ENCODE measurements around the gene MFSD6L.
A peak's percentile ranks its signal among the peaks of the same experiment; 100 is the strongest.
"Not testable (repeated sequence)": the region's sequence is repeated elsewhere in the genome, so short reads cannot be mapped to it uniquely, and the experiment has no call there.

The MFSD6L gene

DNA sequence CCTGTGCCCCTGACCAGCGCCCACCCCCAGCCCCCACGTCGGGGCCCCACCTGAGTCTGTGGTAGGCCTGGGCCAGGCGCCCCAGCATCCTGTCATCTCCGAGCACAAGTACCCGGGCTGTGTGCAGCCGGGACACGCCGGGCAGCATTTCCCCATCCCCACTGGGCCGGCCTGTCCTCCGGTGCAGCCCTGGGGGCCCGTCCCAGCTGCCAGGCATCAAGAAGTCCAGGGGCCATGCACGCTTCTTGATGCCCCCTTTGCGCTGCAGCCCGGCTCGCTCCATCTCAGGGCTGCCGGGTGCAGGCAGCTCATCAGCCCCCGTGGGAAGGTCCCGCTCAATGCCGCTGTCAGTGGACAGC, 29.3 kb upstream of the MFSD6L start:
- no peak for DNase-seq (ENCODE audit: low read depth, low spot score)
- no peak overlapping the region for H3K4me3 ChIP-seq (ENCODE audit: low read length)

GRCh38 chr17:8826808-8827435, 27.8 kb upstream of the MFSD6L start:
- no peak for DNase-seq (ENCODE audit: low read depth, low spot score)
- H3K4me3 ChIP-seq (ENCODE audit: low read length), result no peak overlapping the region

GRCh38 chr17:8825802-8826201, 26.6 kb upstream of the MFSD6L start:
- H3K4me3 ChIP-seq (ENCODE audit: low read length), result no peak overlapping the region
- DNase-seq (ENCODE audit: low read depth, low spot score), result peak; percentile 77

- no peak overlapping the region for H3K4me3 ChIP-seq (ENCODE audit: low read length)
- no peak for DNase-seq (ENCODE audit: low read depth, low spot score)
Observed at GRCh38 chr17:8823279-8823678, 24.1 kb upstream of the MFSD6L start.

DNA sequence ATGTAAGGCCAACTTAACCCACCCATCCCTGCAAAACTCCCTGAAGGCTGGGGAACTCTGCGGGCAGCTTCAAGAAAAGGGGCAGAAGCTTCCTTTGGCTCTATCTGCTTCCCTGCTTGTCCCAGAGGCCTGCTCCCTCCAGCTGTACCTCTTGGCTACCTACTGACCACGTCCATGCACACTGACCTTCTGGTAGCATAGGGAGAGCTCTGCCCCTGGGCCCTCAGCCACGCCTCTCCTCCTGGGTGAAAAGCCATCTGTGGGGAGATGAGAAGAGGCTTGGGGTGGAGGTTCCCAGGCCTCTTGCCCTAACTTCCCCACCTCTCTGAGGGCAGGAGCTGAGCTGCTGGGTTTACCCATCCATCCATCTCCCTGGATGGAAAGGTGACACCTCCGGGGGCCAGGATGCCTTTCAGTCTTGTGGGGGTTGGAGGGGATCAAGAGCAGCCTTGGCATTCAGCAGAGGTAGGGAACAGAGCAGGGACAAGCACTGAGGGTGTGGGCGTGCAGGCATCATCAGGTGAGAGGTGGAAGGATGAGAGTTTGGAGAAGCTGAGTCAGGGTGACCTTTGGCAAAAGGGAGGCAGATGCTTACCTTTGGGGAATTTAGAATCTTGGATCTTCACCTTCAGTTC, 23.4 kb upstream of the MFSD6L start:
- H3K4me3 ChIP-seq (ENCODE audit: low read length), result no peak overlapping the region
- no peak for DNase-seq (ENCODE audit: low read depth, low spot score)

DNA sequence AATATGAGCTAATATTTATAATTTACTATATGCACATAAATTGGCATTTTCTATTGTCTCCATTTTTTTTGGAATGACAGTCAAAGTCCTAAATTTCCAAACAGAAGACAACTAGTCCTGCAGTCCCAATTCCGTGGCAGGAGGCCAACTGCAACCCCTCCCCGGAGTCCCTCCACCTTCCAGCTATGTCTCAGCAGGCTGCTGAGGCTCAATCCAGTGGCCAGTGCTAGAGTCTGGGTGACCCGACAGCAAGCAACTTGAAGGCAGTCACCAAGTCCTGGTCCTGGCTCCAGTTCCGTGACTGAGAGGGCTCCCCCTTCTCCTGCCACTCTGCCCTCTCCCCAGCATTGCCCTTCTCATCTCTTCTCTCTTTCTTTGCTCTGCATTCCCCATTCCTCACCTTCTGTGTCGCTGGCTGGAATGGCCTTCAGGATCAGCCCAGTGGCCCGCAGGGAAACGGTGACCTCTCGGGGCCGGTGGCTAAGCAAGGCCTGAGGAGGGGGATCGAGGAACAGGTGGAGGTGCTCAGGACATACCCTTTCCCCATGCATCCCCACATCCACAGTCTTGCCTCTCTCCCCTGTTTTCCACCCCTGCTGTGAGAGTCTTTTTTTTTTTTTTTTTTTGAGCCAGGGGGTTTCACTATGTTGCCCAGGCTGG, 22.4 kb upstream of the MFSD6L start:
- no peak overlapping the region for H3K4me3 ChIP-seq (ENCODE audit: low read length)
- DNase-seq (ENCODE audit: low read depth, low spot score), result no peak

DNA sequence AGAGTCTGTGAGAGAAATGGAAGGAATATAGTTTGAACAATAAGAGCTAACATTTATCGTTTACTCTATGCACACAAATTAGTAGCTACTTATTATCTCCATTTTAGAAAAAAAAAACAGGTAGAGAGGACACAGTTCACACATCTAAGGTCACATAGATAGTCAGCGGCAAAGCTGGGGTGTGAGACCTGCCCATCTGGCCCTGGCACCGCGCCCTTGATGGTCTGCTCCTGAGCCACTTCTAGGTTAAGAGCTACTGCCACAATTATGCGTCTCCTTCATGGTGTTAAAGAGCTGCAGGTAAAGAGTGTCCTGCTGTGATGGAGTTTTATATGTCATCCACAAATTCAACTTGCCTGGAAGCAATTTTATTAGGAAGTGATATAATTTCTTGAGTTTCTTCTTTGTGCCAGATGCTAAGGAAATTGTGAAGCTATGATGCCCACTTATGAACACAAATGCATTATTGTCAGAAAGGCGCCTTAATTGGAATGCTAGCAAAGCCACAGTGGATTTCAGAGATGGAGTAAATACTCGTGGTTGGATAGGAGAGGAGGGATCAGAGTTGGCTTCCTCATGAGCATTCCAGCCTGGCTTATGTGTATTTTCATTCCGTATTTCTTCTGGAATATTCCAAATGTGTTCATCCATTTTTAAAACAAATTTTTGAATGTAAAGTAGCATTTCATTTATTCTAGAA, 21.3 kb upstream of the MFSD6L start:
- DNase-seq (ENCODE audit: low read depth, low spot score), result no peak
- H3K4me3 ChIP-seq (ENCODE audit: low read length), result no peak overlapping the region

DNA sequence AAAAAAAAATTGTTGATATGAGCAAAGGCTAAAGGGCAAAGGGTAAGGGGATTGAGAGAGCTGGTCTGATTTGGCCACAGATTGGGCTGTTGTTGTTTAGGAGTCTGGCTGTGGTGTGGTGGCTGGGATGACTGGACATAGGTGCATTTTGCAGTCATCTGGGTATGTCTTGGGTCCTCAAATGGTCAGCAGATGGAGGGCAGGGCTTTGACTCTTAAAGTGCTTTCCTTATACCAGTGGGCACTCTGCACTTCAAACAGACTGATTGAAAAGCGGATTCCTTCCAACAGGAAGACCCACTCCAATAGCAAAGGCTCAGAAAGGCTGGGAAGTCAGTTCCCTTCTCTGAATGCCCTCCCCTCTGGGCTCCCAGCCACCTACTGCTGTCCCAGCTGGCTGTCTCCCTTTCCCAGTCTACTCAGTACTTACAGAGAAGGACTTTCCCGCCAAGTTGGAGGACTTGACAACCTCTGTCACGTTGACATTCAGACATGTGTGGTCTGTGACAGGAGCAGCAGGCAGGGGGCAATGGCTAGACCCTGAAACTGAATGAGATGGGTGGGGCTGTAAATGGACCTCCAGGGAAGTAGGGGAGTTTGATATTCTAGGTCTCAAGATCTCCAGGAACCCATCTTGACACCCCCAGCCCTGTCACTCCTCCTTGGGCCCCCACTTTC, 19.6 kb upstream of the MFSD6L start:
- no peak for DNase-seq (ENCODE audit: low read depth, low spot score)
- no peak overlapping the region for H3K4me3 ChIP-seq (ENCODE audit: low read length)

DNA sequence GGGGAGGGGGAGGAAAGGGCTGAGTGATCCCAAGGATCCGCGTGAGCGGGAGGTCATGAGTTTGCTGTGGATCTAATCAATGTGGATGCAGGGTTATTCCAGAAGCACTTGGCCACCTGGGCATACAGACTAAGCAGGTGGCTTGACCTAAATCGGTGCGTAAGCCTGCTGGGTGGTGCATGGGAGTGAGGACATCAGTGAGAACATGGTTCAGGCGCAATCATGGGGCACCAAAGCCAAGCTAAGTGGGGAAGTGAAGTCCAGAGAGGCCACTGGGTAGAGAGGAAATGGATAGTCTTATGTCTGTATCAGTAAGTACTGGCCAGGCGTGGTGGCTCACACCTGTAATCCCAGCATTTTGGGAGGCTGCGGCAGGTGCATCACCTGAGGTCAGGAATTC, 18.9 kb upstream of the MFSD6L start:
- H3K4me3 ChIP-seq (ENCODE audit: low read length), result no peak overlapping the region
- DNase-seq (ENCODE audit: low read depth, low spot score), result no peak

GRCh38 chr17:8806926-8807550, 7.9 kb upstream of the MFSD6L start:
- DNase-seq (ENCODE audit: low read depth, low spot score), result no peak

GRCh38 chr17:8806253-8806925, 7.2 kb upstream of the MFSD6L start:
- DNase-seq (ENCODE audit: low read depth, low spot score), result no peak
- no peak overlapping the region for H3K4me3 ChIP-seq (ENCODE audit: low read length)

More at GRCh38 chr17:8806926-8807550, 7.9 kb upstream of the MFSD6L start:
- H3K4me3 ChIP-seq (ENCODE audit: low read length), result no peak overlapping the region

DNA sequence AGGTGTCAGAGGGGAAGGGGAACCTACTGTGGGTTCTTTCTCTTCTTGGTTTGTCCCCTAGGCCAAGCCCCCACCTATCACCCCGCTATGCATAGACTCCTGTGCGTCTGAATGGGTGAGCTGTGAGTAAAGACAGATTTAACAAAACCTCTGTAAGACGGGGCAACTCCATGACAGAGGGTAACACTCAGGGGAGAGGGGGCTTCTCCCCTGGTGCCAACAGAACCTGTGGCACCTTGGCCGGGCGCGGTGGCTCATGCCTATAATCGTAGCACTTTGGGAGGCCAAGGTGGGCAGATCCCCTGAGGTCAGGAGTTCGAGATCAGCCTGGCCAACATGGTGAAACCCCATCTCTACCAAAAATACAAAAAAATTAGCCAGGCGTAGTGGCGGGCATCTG, 6.2 kb upstream of the MFSD6L start:
- not testable (repeated sequence) for DNase-seq (ENCODE audit: low read depth, low spot score)

DNA sequence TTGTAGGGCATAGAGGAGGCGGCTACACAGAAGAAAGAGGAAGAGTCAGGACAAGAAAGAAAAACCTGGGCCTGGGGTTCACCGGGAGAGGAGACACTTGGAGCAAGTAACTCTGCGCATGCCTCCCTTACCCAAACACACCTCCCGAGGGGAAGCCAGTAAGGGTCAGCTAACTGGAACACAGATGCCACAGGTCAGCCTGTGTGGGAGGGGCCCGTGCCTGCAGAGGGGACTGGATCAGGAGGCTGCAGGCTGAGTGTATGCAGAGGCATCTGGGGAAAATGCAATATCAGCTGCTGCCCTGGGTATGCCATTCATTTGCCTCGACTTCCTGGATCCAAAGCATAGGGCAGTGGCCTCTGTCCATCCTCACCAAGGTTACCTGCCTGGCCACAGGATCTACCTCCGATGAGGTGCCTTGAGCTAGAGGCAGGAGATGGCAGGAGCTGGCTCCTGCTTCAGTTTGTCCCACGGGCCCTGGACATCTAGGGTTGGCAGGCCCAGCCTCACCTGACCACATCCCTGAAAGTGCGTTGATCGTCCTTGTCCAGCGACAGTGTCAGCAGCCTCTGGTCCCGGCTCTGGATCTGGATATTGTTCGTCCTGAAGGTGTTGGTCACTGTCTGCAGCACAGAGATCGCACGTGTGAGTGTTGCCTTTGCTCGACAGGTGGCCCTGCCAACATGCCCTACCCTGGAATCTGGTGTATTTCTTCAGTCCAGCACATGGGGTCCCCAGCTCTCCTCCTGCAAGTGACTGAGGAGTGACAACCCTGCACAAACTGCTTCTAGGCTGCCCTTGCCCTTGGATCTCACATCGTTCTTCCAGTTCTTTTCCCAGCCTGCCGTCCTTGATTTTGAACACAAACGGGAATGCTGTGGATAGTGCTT, 4.6 kb upstream of the MFSD6L start:
- no peak overlapping the region for H3K4me3 ChIP-seq (ENCODE audit: low read length)
- DNase-seq (ENCODE audit: low read depth, low spot score), result peak; percentile 32

More for the DNA sequence above, 6.2 kb upstream of the MFSD6L start:
- not testable (repeated sequence) for H3K4me3 ChIP-seq (ENCODE audit: low read length)

GRCh38 chr17:8801135-8801840, 2.1 kb upstream of the MFSD6L start:
- no peak for DNase-seq (ENCODE audit: low read depth, low spot score)
- H3K4me3 ChIP-seq (ENCODE audit: low read length), result no peak overlapping the region

- no peak for DNase-seq (ENCODE audit: low read depth, low spot score)
- no peak overlapping the region for H3K4me3 ChIP-seq (ENCODE audit: low read length)
Observed at GRCh38 chr17:8800656-8801055, 1.5 kb upstream of the MFSD6L start.

DNA sequence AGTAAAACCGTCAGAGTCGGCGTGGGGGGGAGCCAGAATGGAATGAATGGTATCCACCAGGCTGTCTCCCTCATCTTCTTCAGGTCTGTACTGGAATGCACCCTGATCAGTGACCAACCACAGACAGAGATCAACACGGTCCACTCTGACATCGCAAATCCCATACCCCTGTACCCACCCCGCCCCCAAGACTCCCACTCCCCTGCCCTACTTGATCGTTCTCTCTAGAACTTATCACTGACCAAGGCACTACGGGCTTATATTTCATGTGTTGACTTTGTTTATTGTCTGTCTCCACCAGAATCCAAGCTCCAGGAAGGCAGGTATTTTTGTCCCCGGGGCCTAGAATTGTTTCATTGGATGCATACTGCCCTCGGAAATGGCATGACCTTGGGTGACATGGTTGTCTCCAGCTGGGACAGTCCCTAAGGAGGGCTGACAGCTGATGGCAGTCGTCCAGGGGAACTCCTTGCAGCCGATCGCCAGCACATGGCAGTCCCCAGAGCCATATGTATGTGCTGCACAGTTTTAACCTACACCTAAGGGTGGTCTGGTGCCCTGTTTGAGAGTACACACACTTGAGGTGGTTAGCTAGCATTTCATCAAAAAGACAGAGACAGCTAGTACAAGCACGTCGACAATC, 526 bp upstream of the MFSD6L start:
- H3K4me3 ChIP-seq (ENCODE audit: low read length), result no peak overlapping the region
- DNase-seq (ENCODE audit: low read depth, low spot score), result no peak
